Measurements from ENCODE around the gene PARK7. TPM values are rescaled to one million over a fixed set of nuclear protein-coding genes. Genes with fewer than 3 reads are reported as not detected.

The PARK7 gene
- 100 to 1,000 TPM; 218 to 222 TPM for total RNA-seq

DNA sequence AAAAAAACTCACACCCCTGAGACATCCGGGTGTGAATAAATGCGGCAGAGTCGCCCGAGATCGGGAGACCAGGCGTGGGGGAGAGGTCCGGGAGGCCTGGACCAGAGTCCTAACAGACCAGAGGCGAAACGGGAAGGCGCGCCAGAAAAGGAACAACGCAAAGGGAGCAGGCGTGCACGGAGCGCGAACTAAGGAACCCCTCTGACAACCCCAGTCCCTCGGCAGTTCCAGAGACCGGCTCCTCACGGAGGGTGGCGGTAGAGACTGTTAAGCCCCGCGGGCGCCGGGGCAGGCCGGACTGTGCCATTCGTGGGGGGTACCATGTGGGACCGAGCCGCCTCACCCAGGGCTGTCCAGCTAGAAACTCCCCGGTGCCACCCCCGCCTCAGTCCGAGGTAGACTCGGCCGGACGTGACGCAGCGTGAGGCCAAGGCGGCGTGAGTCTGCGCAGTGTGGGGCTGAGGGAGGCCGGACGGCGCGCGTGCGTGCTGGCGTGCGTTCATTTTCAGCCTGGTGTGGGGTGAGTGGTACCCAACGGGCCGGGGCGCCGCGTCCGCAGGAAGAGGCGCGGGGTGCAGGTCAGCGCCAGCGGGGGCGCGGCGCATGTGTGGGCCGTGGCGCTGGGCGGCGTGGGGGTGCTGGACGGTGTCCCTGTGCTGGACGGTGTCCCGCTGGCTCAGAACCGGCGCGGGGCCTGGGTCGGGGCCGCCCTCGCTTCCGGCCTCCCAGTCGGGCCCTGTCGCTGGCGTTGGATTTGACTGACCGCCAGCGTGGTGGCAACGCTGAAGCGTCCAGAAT, at the start of gene PARK7:
Gene PARK7, plus strand, starts transcription at position 496 of the 798 bp plus-strand sequence. CDS start 1,075 bp downstream, outside the sequence.

DNA sequence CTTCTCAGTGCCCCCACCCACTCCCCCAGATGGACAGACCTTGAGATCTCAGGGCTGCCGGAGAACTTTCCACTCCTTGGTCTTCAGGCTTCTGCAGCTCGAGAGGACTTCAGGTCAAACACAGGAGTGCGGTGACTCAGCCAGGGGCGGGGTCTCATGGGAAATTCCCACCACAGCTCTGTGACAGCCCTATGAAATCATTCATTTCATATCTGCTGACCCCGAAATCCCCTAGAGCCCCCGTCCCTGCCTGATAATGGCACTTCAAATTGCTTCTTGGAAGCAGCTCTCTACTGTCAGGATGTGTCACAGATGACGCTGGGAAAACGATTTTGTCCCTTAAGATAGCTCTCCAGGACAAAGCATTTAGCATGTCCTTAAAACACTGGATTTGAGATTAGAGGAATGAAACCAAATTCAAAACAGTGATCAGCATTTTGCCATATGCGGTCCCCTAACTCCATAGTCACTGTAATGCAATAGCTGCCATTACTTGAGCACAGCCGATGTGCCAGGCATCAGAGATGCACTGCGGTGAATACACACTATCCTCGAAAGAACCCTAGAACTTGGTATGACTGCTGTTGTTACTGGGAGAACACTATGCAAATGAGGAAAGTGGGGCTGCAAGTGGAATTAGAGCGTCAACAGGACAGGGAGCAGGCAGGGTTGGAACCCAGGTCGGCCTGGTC, 20.6 kb upstream of the PARK7 start, which contains the start of gene TNFRSF9:
Gene TNFRSF9, minus strand, starts transcription at position 95 of the 692 bp plus-strand sequence. CDS start 845 bp downstream, outside the sequence.

DNA sequence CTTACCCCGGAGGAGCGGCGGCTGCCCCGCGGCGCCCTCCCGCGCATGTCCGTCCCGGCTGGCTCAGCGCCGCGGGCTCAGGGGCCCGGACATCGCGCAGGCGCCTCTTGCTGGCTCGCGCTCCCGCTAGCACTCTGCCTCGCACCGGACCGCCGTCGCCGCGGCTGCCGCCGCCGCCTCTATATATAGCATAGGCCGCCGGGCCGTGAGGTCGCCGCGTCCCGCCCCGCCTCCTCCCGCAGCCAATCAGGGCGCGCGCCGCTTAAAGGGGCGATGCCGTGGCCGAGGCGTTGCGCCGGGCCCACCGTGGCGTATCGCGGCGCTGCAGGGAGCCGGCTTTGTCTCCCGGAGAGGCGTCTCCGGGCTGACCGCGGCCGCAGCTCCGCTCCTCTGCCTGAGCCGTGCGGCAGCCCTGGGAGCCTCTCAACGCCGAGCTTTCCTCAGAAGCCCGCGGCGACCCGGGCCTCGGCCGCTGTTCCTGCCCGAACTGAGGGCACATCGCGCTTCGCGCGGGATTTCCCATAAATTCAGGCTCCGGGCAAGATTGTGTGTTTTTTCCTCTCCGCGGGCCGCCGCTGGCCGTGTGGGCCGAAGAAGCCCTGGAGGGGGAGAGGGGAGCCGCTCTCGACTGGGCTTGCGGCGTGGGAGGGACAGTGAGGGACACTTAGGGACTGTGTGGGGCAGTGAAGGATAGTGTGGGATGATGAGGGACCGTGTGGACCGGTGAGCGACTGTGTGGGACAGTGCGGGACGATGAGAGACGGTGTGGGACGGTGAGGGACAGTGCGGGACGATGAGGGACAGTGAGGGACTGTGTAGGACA, 64.9 kb downstream of the PARK7 start, which contains the start of gene ERRFI1:
Gene ERRFI1, minus strand, starts transcription at position 157 of the 823 bp plus-strand sequence. CDS start 10,690 bp downstream, outside the sequence.

Other genes starting within 250 kb of the PARK7 start
- 10 to 100 TPM; 34.8 to 38.4 TPM for gene VAMP3, start 190.4 kb upstream of the PARK7 start, total RNA-seq
- gene PER3, start 177.4 kb upstream of the PARK7 start, total RNA-seq = 1 to 10 TPM; 1.5 TPM
- gene UTS2, start 108.6 kb upstream of the PARK7 start, total RNA-seq = not detected
- gene TNFRSF9, start 20.9 kb upstream of the PARK7 start, total RNA-seq = under 1 TPM; 0.45 to 0.75 TPM
- gene ERRFI1, start 64.6 kb downstream of the PARK7 start, total RNA-seq = 1 to 10 TPM in 1 of 2 experiments, under 1 TPM in 1; 0.79 to 1.1 TPM